Mucosa of rectum (tissue), 2 donors: ENCODE measurements around the gene UBAP1L.
"Not testable (repeated sequence)": the region's sequence is repeated elsewhere in the genome, so short reads cannot be mapped to it uniquely, and the experiment has no call there.

ENCODE experiments used
- H3K27ac ChIP-seq, 2 donors: one replicate each; pipeline ENCODE4 v1.7.0; 2013; ENCODE audit warnings: inconsistent platforms in 2 of 2, low read depth in 2 of 2, low read length in 2 of 2
- H3K27me3 ChIP-seq, 2 donors: one replicate each; pipeline ENCODE4 v1.7.0; 2013; ENCODE audit warnings: low read length in 2 of 2; ENCODE audit not compliant: control insufficient read depth in 2 of 2, insufficient read depth in 2 of 2
- H3K36me3 ChIP-seq, 2 donors: one replicate each; pipeline ENCODE4 v1.7.0; 2013; ENCODE audit warnings: low read length in 2 of 2; ENCODE audit not compliant: control insufficient read depth in 2 of 2, insufficient read depth in 2 of 2
- H3K4me1 ChIP-seq, 2 donors: one replicate each; pipeline ENCODE4 v1.7.0; 2013; ENCODE audit warnings: low read length in 2 of 2, mild to moderate bottlenecking in 1 of 2; ENCODE audit not compliant: control insufficient read depth in 2 of 2, insufficient read depth in 2 of 2
- H3K4me3 ChIP-seq, 2 donors: one replicate each; pipeline ENCODE4 v1.7.0; 2013; ENCODE audit warnings: low read length in 2 of 2
- H3K9ac ChIP-seq, 2 donors: one replicate each; pipeline ENCODE4 v1.7.0; 2013; ENCODE audit warnings: low read length in 2 of 2, low read depth in 1 of 2, mild to moderate bottlenecking in 1 of 2
- H3K9me3 ChIP-seq, 2 donors: one replicate each; pipeline ENCODE4 v1.7.0; 2013; ENCODE audit warnings: low read length in 2 of 2; ENCODE audit not compliant: control insufficient read depth in 2 of 2
- donor health status: healthy.
- donor health status: Normal muscosa, but diverticular disease.

Gene UBAP1L

DNA sequence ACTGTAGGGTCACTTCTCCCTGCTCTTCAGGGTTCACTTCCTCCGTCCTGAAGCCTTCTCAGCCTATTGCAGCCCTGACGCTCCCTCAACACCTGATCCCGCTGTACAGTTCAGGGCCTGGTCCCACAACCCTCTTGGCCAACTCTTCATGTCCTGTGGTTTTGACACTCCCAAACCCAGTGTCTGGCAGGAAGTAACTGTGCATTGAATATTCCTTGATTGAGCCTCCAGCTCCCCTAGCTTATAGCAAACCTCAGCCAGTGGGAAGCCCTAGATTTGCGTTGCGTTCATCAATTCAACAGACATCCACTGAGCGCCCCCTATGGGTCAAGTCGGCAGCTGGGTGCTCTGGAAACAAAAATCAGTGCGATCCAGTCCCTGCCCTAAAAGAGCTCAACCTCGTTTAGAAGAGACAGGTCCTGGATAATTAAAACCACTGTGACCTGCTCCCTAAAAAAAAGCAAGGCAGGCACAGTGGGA lies 13.5 kb downstream of the UBAP1L start:
- peaks cover 13 to 15% of the 10 kb centered on the region in 2 donors for H3K4me1 ChIP-seq
- H3K27me3 ChIP-seq = no peaks in the 10 kb centered on the region
- H3K9ac ChIP-seq = peak overlapping the region in 1 of 2 donors; percentile 44
- no peak overlapping the region for H3K27ac ChIP-seq
- H3K36me3 ChIP-seq = peaks cover 3 to 27% of the 10 kb centered on the region in 2 donors
- H3K4me3 ChIP-seq = no peak overlapping the region
- H3K9me3 ChIP-seq = no peaks in the 10 kb centered on the region

DNA sequence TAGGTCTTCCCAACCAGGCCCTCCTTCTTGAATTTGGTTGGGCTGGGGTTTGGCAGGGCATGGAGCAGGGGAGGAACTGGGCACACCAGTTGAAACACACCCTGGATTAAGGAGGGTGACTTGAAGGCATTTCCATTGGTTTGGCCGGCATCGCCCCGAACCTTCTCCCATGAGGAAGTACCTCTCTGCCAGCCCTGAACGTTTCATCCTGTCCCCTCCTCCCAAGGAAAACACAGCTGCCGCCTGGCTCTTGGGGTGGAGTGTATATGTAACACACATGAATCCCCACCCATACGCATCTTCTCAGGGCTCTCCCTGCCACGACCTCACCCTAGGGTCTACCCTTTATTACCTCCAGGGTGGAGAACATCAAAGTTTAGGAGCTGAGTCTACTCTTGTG lies 14.6 kb downstream of the UBAP1L start:
- Histone ChIP-seq H3K9me3 (no peaks in the 10 kb centered on the region), H3K9ac (no peak overlapping the region), H3K27me3 (no peaks in the 10 kb centered on the region), H3K27ac (peak overlapping the region; percentile 35 to 56), H3K4me1 (peaks cover 13 to 15% of the 10 kb centered on the region in 2 donors), H3K36me3 (peaks cover 3 to 18% of the 10 kb centered on the region in 2 donors), H3K4me3 (no peak overlapping the region)

DNA sequence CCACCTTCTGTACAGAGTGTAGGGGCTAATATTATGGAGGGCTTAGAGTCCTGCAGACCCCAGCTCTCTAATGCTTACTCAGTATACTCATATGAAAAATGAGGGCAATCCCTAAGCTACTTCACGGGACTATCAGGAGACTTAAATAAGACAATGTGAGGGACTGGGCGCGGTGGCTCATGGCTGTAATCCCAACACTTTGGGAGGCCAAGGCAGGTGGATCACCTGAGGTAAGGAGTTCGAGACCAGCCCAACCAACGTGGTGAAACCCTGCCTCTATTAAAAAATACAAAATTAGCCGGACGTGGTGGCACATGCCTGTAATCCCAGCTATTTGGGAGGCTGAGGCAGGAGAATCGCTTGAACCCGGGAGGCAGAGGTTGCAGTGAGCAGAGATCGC lies 15.2 kb downstream of the UBAP1L start:
- not testable (repeated sequence) for H3K9me3 ChIP-seq, H3K27ac ChIP-seq, H3K9ac ChIP-seq, H3K27me3 ChIP-seq, H3K4me3 ChIP-seq
- Histone ChIP-seq H3K36me3 (peaks cover 3 to 14% of the 10 kb centered on the region in 2 donors), H3K4me1 (peaks cover 15 to 18% of the 10 kb centered on the region in 2 donors)

DNA sequence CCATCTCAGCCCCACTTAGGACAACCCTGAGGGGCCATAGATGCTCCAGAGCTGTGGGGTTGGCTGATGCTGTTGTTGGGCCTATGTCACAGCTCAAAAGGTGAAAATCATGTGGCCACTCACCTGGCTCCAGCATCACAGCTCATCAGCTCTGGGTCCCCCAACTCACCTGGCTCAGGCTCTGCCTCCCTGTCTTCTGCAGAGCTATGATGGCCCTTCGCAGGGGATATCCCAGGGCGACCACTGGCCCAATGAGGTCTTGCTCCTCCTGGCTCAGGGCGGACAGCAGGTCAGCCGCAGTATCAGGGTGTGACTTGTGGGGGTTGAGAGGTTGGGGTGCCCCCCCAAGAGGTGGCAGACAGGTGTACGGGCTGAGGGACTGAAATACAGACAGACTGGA lies 15.7 kb downstream of the UBAP1L start:
- Histone ChIP-seq H3K36me3 (peaks cover 3 to 14% of the 10 kb centered on the region in 2 donors), H3K4me3 (no peak overlapping the region), H3K27me3 (no peaks in the 10 kb centered on the region)

DNA sequence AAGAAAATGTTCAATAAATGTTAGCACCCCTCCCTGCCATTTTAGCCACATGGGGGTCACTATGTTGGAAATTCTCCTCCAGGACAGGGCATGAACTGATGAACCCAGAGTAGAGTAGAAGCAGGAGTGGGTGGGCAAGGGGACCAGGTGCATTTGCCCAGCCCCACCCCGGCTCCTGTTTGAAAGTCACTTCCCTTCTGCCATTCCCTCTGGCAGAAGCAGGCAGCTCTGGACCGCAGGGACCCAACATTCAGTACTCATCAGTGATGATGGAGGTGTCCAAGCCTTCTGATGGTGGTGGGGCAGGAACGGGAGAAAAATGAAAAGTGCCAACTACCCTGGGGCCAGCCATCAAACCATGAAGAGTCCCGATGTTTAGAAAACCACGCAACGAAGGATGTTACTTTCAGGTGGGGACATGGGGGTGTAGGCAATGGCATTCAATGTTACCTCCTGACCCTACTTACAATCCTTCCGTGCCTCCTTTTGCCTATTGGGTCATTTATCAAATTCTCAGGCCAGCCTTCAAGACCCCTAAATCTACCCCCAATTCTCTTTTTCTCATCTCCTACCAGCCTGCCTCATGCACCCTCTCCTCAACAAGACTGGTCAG lies 17.2 kb downstream of the UBAP1L start:
- H3K9ac ChIP-seq = no peak overlapping the region
- peaks cover 15 to 18% of the 10 kb centered on the region in 2 donors for H3K4me1 ChIP-seq
- peaks cover 3 to 12% of the 10 kb centered on the region in 2 donors for H3K36me3 ChIP-seq
- no peaks in the 10 kb centered on the region for H3K9me3 ChIP-seq
- no peaks in the 10 kb centered on the region for H3K27me3 ChIP-seq
- H3K4me3 ChIP-seq = no peak overlapping the region
- no peak overlapping the region for H3K27ac ChIP-seq

More for the DNA sequence above, 15.7 kb downstream of the UBAP1L start:
- Histone ChIP-seq H3K27ac (no peak overlapping the region), H3K9me3 (no peaks in the 10 kb centered on the region), H3K9ac (no peak overlapping the region), H3K4me1 (peaks cover 15 to 18% of the 10 kb centered on the region in 2 donors)

DNA sequence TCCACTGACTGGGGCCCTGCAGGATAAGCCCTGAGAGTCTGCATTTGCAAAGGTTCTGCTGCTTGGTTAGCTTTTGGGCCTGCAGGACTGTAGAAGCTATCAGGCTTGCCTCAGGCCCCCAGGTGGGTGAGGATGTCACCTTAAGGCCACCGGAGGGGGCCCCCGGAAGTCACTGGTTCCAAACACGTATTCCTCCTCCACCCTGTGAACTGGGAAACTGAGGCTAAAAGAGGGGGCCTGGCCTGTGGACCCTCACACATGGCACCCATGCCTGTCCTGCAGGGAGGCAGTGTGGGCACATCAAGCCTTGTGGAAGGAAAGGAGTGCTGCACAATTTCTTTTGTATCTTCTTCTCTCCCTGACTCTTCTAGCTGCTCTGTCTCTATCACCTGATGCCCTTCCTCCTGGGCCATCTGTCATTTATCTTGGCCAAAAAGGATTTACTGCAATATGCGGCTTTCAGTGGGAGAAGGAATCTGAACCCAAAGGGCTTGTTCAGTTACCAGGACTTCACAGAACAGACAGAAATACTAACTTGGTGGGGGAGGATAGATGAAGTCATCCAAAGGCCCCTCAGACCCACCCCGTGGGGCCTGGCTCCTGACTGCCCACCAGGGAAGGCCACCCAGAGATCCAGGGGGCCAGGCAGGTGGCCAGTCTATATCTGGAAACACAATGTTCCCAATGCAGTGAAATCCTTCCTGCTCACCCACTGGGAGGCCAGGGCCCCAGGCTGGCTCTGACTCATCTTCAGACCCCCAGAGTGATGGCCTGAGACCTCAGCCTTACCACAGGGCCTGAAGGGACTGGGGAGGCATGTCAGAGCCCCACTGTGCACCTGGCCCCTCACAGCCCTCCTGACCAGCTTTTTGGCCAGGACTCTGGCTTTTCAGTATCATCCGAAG lies 18.3 kb downstream of the UBAP1L start:
- Histone ChIP-seq H3K4me1 (peaks cover 15 to 18% of the 10 kb centered on the region in 2 donors), H3K27ac (no peak overlapping the region), H3K4me3 (no peak overlapping the region), H3K9ac (no peak overlapping the region), H3K9me3 (no peaks in the 10 kb centered on the region), H3K36me3 (peaks cover 3 to 10% of the 10 kb centered on the region in 2 donors), H3K27me3 (no peaks in the 10 kb centered on the region)

DNA sequence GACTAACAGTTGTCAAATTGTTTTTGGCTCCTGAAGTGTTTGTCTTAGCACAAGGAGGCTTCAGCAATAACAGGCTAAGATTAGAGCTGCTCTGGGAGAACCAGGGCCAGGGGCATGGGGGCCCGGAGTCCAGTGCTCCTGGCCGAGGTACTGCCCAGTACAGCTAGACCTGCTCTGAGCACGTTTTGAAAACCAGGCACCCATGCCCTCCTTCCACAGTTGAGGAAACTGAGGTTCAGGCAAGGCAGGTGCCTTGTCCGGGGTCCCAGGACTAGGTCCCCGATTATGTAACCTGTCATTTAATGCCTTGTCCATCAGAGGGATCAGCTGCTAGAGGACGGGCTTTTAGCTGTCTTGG lies 19.3 kb downstream of the UBAP1L start:
- no peak overlapping the region for H3K27ac ChIP-seq

DNA sequence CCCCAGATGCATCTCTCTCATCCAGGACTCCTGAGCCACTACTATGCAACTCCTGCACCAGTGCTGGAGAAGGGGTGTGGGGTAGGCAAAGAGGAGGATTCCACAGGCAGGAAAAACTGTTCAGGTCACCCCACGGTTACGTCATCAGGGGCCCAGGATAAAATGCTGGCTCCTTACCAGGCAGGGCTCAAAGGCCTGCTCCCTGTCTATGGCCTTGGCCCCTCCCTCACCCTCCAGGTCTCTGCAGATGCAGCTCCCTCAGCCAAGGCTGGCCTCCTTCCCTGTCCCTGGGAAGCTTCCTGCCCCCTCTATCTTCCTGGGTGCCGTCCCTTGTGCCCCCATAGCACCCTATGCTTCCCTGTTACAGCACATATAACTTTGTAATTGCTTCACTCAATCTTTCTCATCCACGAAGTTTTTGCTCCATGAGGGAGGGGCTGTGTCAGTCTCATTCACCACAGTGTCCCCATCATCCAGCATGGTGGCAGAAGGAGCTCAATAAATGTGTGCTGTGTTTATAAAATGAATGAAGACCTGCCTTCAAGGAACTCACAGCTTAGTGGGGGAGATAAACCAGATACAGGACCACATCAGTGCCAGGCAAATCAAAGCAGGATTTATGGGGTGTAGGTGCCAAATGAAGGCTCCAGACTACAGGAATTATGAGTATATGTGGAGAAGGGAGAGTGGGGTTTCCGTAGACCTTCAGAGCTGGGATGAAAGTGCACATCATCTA lies 19.8 kb downstream of the UBAP1L start:
- Histone ChIP-seq H3K27ac (no peak overlapping the region), H3K36me3 (peaks cover 3 to 10% of the 10 kb centered on the region in 2 donors), H3K4me3 (no peak overlapping the region), H3K4me1 (peaks cover under 1 to 5% of the 10 kb centered on the region in 2 donors), H3K9ac (no peak overlapping the region), H3K27me3 (no peaks in the 10 kb centered on the region), H3K9me3 (no peaks in the 10 kb centered on the region)

More for the DNA sequence above, 19.3 kb downstream of the UBAP1L start:
- no peak overlapping the region for H3K9ac ChIP-seq
- H3K27me3 ChIP-seq = no peaks in the 10 kb centered on the region
- peaks cover 5 to 11% of the 10 kb centered on the region in 2 donors for H3K4me1 ChIP-seq
- H3K36me3 ChIP-seq = peaks cover 3 to 10% of the 10 kb centered on the region in 2 donors
- H3K9me3 ChIP-seq = no peaks in the 10 kb centered on the region
- no peak overlapping the region for H3K4me3 ChIP-seq

DNA sequence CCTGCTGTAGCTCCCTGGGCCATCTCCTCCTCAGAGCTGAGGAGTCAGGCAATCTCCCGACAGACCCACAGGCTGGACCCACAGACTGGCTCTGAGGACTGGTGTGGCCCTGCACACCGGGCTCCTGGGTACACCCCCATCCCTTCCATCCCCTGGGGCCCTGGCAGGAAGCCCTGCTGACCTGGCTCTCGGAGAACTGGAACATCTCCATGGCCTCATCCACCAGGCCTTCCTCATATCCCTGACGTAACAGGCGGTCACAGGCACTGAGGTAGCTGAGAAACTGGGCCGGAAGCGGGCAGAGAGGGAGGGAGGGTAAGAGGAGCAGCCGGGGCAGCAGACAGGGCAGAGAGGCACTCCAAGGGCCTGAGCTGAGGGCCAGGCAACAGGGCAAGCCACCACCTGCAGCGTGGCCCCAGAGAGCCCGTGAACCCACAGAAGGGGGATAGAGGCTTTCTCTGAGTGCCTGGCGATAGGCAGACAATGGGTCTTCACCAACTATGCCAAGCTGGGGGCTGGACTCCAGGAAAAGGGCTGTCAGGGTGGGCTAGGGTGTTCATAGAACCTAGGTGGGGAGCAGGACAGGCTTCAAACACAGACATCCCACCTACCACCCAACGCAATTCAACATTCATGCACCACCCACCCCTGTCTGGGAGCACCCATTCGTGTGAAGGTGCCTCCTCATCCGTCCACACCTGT lies 20.6 kb downstream of the UBAP1L start:
- peaks cover 4 to 7% of the 10 kb centered on the region in 2 donors for H3K4me1 ChIP-seq
- peaks cover 3 to 10% of the 10 kb centered on the region in 2 donors for H3K36me3 ChIP-seq
- H3K9ac ChIP-seq = no peak overlapping the region
- H3K27me3 ChIP-seq = no peaks in the 10 kb centered on the region
- H3K27ac ChIP-seq = no peak overlapping the region
- no peak overlapping the region for H3K4me3 ChIP-seq
- H3K9me3 ChIP-seq = no peaks in the 10 kb centered on the region
